ENCODE data around the gene MPPED2.
"Not testable (repeated sequence)": the region's sequence is repeated elsewhere in the genome, so short reads cannot be mapped to it uniquely, and the experiment has no call there.

The MPPED2 gene

GRCh38 chr11:30567120-30567519 is 19.0 kb downstream of the MPPED2 start:
- TF ChIP-seq JUND (IDR thresholded peaks at IDR 0.05; ENCODE audit: low read depth) = no peak
- peak in 1 of 2 experiments; percentile 10 for DNase-seq (ENCODE audit: low read depth in 1 of 2, low spot score in 1 of 2)

DNA sequence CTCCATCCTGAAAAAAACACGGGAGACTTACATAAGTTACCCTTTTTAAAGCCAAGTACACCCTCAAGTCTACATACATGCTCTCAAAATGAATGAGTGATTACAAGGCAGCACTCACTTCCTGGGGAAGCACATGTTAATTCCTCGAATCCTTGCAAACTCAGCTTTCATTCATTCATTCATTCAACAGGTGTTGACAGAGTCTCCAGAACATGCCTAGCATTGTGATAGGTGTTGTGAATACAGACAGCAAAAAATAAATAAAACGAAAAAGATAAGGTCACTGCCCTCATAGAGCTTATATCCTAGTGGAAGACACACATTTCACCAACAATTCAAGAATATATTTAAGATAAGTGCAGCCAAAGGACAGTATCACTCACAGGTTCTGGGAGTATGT is 19.7 kb downstream of the MPPED2 start:
- TF ChIP-seq JUND (IDR thresholded peaks at IDR 0.05; ENCODE audit: low read depth) = no peak
- in situ Hi-C loops (cut with HindIII; ENCODE audit: low pct_unique_long_range_greater_than_20kb, low sequenced_read_pairs) = no loop called here
- DNase-seq (ENCODE audit: low read depth in 1 of 2, low spot score in 1 of 2) = no peak

More at GRCh38 chr11:30567120-30567519, 19.0 kb downstream of the MPPED2 start:
- in situ Hi-C loops (cut with HindIII; ENCODE audit: low pct_unique_long_range_greater_than_20kb, low sequenced_read_pairs) = no loop called here

DNA sequence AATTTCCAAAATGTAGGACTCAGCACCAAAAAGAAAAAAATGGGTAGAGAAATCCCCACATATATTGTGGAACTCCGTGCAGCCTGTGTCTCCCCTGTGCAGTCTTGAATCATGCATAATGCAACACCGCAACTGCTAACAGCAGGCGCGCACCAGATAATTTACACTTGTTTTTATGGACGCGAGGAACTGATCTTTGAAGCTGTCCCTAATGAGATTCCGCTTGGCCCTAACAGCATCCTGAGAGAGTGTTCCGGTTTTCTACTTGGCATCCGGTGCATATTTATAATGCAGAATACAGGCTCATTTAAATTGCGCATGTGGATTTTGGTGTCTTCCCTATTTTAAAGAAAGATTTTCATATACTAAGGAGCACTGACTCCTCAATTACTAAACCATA is 21.1 kb downstream of the MPPED2 start:
- in situ Hi-C loops (cut with HindIII; ENCODE audit: low pct_unique_long_range_greater_than_20kb, low sequenced_read_pairs) = no loop called here
- no peak for TF ChIP-seq JUND (IDR thresholded peaks at IDR 0.05; ENCODE audit: low read depth)
- DNase-seq (ENCODE audit: low read depth in 1 of 2, low spot score in 1 of 2) = no peak

- no peak for TF ChIP-seq JUND (IDR thresholded peaks at IDR 0.05; ENCODE audit: low read depth)
- DNase-seq (ENCODE audit: low read depth in 1 of 2, low spot score in 1 of 2) = no peak
- in situ Hi-C loops (cut with HindIII; ENCODE audit: low pct_unique_long_range_greater_than_20kb, low sequenced_read_pairs) = no loop called here
These were observed 24.3 kb downstream of the MPPED2 start for GRCh38 chr11:30561691-30562415.

DNA sequence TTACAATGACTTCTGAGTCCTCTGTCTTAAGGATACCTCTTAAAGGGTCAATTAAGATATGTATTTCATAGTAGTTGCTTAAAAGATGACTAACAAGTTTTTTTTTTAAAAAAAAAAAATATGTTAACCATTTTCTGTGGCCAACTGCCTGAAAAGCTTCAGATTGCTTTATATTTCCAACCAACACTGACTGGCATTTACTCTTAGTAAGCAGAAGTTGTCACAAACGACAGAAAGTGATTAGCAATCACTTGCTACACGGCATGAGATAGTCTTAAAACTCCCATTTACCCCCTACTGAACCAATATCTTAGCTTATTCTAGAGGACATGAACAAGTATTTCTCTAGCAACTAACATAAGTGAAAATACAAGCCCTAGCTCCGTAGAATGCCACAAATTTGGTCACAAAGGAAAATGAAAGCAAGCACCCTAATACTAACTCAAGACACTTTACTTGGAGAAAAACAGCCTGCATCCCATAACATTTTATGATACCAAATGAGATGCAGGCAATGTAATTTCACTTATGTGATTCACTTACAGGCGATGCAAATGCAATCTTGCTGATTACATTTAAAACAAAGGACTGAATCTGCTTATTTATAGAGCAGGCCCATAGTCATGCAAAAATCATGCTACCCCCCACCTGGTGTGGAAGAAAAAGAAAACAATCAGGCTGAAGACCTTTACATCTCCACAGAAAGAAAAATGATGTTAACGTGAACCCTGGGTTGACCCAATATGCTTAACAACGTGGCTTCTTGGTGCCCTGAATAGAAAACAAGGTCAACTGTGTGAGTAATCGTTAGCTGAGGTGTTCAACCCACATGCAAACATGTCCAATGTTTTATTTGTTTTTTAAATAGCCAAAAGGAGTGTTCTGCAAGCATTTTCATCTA is 25.7 kb downstream of the MPPED2 start:
- in situ Hi-C loops (cut with HindIII; ENCODE audit: low pct_unique_long_range_greater_than_20kb, low sequenced_read_pairs) = no loop called here
- DNase-seq (ENCODE audit: low read depth in 1 of 2, low spot score in 1 of 2) = no peak
- no peak for TF ChIP-seq JUND (IDR thresholded peaks at IDR 0.05; ENCODE audit: low read depth)

GRCh38 chr11:30559004-30559403 is 27.1 kb downstream of the MPPED2 start:
- no peak for TF ChIP-seq JUND (IDR thresholded peaks at IDR 0.05; ENCODE audit: low read depth)
- in situ Hi-C loops (cut with HindIII; ENCODE audit: low pct_unique_long_range_greater_than_20kb, low sequenced_read_pairs) = no loop called here
- no peak for DNase-seq (ENCODE audit: low read depth in 1 of 2, low spot score in 1 of 2)

- in situ Hi-C loops (cut with HindIII; ENCODE audit: low pct_unique_long_range_greater_than_20kb, low sequenced_read_pairs); DNase-seq (ENCODE audit: low read depth in 1 of 2, low spot score in 1 of 2): not testable (repeated sequence)
These were observed 31.6 kb downstream of the MPPED2 start for GRCh38 chr11:30554587-30554986.

GRCh38 chr11:30553521-30554110 is 32.5 kb downstream of the MPPED2 start:
- in situ Hi-C loops (cut with HindIII; ENCODE audit: low pct_unique_long_range_greater_than_20kb, low sequenced_read_pairs) = no loop called here
- no peak for TF ChIP-seq JUND (IDR thresholded peaks at IDR 0.05; ENCODE audit: low read depth)

GRCh38 chr11:30552839-30553238 is 33.3 kb downstream of the MPPED2 start:
- in situ Hi-C loops (cut with HindIII; ENCODE audit: low pct_unique_long_range_greater_than_20kb, low sequenced_read_pairs) = no loop called here
- no peak for DNase-seq (ENCODE audit: low read depth in 1 of 2, low spot score in 1 of 2)
- TF ChIP-seq JUND (IDR thresholded peaks at IDR 0.05; ENCODE audit: low read depth) = no peak

More at GRCh38 chr11:30553521-30554110, 32.5 kb downstream of the MPPED2 start:
- DNase-seq (ENCODE audit: low read depth in 1 of 2, low spot score in 1 of 2) = peak in 1 of 2 experiments; percentile 26

DNA sequence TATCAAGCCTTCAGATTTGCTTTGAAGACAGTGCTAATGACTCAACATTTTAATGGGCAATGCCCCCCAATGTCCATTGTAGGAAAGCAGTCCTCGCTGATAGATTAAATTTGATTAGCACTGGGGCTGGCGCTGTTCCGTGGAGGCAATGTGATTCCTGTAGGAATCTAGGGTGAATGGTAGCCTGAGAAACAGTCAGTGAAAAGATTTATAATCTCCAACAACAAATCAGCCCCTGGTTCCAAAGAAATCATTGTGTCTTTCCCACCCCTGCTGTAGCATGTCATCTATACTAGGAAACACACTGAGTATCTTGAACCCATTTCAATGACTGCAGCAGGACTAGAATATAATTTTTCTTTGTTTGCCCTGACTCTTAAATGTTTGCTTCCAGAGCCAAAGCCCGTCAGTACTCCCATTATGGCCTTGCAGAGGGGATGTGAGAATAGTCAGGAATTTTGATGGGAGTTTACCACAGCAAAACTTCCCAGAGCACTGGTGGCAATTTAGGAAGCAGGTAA is 36.1 kb downstream of the MPPED2 start:
- in situ Hi-C loops (cut with HindIII; ENCODE audit: low pct_unique_long_range_greater_than_20kb, low sequenced_read_pairs) = no loop called here
- DNase-seq (ENCODE audit: low read depth in 1 of 2, low spot score in 1 of 2) = no peak
- no peak for TF ChIP-seq JUND (IDR thresholded peaks at IDR 0.05; ENCODE audit: low read depth)

- no peak for TF ChIP-seq JUND (IDR thresholded peaks at IDR 0.05; ENCODE audit: low read depth)
- no peak for DNase-seq (ENCODE audit: low read depth in 1 of 2, low spot score in 1 of 2)
- in situ Hi-C loops (cut with HindIII; ENCODE audit: low pct_unique_long_range_greater_than_20kb, low sequenced_read_pairs) = no loop called here
These were observed 36.6 kb downstream of the MPPED2 start for GRCh38 chr11:30549565-30549964.

- DNase-seq (ENCODE audit: low read depth in 1 of 2, low spot score in 1 of 2) = no peak
- TF ChIP-seq JUND (IDR thresholded peaks at IDR 0.05; ENCODE audit: low read depth) = no peak
- in situ Hi-C loops (cut with HindIII; ENCODE audit: low pct_unique_long_range_greater_than_20kb, low sequenced_read_pairs) = no loop called here
These were observed 39.8 kb downstream of the MPPED2 start for GRCh38 chr11:30546334-30546733.
